ENCODE data around the gene ZNF664.

DNA sequence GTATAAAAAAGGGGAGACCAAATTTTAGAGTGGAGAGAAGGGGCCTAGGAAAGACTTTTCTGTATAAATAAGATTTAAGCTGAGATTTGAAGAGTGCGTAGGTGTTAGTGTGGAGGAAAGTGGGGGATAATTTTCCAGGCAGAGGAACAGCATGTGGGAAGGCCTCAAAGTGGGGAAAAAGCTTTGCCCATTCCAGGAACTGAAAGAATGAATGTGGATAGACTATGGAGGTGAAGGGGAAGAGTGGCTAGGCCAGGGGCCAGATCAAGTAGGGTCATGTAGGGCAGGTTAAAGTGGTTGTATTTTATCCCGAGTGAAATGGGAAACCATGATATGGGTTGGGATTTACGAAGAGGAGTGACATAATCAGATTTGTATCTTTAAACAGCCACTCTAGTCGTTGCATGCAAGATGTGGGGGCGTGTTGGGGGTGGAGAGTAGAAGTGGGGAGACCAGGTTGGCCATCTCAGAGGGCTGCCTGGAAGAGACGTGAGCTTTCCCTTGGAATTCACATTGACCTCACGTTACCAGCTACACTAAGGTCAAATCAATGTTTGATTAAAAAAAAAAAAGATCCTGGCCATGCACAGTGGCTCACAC is 3.3 kb downstream of the ZNF664 start:
- TF ChIP-seq, protein P1, sequence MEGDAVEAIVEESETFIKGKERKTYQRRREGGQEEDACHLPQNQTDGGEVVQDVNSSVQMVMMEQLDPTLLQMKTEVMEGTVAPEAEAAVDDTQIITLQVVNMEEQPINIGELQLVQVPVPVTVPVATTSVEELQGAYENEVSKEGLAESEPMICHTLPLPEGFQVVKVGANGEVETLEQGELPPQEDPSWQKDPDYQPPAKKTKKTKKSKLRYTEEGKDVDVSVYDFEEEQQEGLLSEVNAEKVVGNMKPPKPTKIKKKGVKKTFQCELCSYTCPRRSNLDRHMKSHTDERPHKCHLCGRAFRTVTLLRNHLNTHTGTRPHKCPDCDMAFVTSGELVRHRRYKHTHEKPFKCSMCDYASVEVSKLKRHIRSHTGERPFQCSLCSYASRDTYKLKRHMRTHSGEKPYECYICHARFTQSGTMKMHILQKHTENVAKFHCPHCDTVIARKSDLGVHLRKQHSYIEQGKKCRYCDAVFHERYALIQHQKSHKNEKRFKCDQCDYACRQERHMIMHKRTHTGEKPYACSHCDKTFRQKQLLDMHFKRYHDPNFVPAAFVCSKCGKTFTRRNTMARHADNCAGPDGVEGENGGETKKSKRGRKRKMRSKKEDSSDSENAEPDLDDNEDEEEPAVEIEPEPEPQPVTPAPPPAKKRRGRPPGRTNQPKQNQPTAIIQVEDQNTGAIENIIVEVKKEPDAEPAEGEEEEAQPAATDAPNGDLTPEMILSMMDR (IDR thresholded peaks at IDR 0.05; ENCODE audit: low read depth, low read length, poor library complexity, severe bottlenecking) = no peak
- TF ChIP-seq EZH2phosphoT487 (IDR thresholded peaks at IDR 0.05; ENCODE audit: borderline replicate concordance, low read length) = no peak

All from DOHH2 (cell line).